Caki2 (cell line): ENCODE data around the gene CPA5. TPM values are rescaled to one million over a fixed set of nuclear protein-coding genes. Genes with fewer than 3 reads are reported as not detected.

Experiments used
- DNase-seq: peaks from one replicate; pipeline ENCODE4 v3.0.0-alpha.2; 2015; ENCODE audit warnings: low read depth
- in situ Hi-C: cut with HindIII; loops from 2 replicates; pipeline ENCODE4 v1.10.0; 2016; ENCODE audit warnings: low sequenced_read_pairs, low pct_unique_long_range_greater_than_20kb, mixed read lengths
- total RNA-seq: library from RNA; depleted of rRNA; stranded (reverse); fragments of >200 nt; shearing (Covaris generic); gene quantifications from 2 replicates; pipeline ENCODE4 v1.2.3, GENCODE V29; 2014; ENCODE audit warnings: low replicate concordance

Gene CPA5
- total RNA-seq, 1 experiment from 2014 or later, result not detected

- in situ Hi-C loops, result no loop called here
- DNase-seq, result no peak
Measured at GRCh38 chr7:130324306-130324943, 20.2 kb upstream of the CPA5 start.

- in situ Hi-C loops, result no loop called here
- no peak for DNase-seq
Measured at GRCh38 chr7:130329681-130330080, 14.9 kb upstream of the CPA5 start.

- in situ Hi-C loops, result no loop called here
- no peak for DNase-seq
Measured at GRCh38 chr7:130332259-130333053, 12.2 kb upstream of the CPA5 start.

GRCh38 chr7:130333832-130334231 lies 10.8 kb upstream of the CPA5 start:
- no peak for DNase-seq
- in situ Hi-C loops, result no loop called here

DNA sequence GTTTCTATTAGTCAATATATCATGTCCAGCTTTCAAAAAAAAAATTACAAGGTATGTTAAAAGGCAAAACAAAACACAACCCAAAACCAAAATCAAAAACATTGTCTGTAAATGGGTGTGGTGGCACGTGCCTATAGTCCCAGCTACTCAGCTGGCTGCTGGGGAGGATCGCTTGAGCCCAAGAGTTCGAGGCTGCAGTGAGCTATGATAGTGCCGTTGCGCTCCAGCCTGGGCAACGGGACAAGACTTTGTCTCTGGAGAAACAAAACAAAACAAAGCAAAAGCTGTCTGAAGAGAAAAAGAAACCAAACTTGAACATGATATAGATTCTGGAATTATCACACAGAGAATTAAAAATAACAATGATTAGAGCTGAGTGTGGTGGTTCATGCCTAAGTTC lies 10.3 kb upstream of the CPA5 start:
- in situ Hi-C loops, result no loop called here
- no peak for DNase-seq

DNA sequence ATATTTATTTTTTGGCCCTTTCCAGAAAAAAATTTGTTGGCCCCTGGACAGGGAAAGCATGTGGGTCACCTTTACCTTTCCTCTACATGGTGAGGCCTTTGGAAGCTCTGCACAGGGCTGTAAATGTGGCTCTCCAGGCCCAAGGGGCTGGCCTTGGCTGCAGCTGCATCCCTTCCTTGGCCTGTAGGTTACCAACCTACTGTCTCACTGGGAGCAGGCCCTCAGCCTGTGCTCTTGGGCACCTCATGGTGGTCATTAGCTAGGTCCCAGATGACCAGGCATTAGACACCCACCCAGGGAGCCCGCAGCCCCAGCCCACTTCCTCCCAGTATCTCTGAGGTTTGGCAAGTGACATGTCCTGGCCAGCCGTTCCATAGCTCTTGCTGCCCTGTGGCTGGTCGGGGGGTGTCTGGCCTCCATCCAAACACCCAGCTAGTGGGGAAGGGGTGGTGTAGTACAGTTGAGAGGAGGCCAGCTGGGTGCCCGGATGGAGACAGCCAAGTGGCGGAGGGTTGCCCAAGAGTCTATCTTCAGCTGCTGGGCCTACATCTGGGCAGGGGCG lies 7.1 kb upstream of the CPA5 start:
- DNase-seq, result no peak
- in situ Hi-C loops, result no loop called here

DNA sequence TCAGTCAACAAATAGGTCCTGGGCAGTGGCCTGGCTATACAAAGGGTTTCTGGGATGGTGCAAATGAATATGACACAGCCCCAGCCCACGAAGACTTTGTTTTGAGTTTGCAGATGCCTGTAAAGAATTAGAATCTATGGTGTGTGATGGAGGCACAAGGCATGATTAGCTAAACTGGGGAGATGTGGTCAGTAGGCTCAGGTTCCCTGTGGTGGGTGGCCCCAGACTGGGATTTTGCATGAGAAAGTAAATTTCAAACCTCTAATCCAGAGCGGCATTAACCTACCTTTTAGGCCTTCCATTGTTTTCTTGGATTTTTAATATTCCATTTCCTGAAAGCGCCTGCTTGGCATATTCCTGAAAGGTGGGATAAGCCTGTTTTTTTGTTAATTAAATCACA lies 6.4 kb upstream of the CPA5 start:
- in situ Hi-C loops, result no loop called here
- no peak for DNase-seq

DNA sequence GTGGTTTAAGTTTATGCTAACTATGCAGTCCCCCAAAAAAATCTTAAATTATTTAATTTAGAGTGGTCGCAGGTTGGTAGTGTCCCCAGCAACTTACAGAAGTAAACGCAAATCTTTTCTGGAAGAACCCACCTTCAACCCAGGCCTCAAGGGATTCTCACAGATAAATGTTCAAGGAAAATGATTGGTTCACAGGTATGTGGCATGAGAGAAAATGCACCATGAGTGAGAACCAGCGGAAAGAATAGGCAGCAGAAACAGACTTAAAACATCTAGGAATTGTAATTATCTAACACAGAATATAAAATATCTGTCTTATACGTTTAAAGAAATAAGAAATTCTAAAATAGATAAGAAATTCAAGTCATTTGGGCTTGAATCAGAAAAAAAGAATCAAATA lies 2.7 kb upstream of the CPA5 start:
- in situ Hi-C loops, result no loop called here
- DNase-seq, result no peak

DNA sequence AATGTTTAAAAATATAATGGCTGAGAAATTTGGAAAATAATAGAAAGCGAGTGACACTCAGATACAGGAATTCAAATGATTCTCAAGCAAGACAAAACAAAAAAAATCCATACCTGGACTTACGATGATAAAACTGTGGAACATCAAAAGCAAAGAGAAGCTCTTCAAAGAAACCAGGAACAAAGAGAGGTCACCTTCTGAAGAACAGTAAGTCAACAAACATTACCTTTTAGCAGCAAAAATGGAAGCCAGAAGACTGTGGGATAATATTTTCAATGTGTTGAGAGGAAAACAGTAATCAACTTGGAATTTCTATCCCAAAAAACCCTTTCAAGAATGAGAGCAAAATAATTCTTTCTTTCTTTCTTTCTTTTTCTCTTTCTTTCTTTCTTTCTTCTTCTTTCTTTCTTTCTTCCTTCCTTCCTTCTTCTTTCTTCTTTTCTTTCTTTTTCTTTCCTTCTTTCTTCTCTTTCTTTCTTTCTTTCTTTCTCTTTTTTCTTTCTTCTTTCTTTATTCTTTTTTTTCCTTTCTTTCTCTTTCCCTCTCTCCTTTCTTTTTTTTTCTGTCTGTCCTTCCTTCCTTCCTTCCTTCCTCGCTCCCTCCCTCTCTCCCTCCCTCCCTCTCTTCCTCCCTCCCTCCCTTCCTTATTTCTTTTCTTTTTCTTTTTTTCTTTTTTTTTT lies 1.8 kb upstream of the CPA5 start:
- in situ Hi-C loops, result no loop called here

DNA sequence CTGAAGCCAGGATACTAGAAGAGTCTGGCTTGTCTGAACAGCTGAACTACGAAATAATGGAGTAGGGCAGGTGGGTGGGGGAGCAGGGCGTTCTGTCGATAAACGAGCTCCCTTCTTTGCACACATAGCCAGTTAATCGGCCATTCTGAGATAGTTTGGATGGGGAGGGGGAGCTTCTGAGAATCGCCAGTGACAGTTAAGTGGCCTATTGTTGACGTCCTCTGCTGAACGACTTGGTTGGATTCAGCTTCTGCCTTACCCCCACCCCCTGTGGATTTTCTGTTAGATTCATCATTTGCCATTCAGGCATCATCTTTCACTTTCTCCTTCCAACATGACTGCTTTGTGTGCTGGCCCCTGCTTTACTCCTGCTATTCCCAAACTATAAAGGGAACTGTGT lies 520 bp downstream of the CPA5 start:
- in situ Hi-C loops, result no loop called here
- DNase-seq, result no peak

More for the DNA sequence above, 1.8 kb upstream of the CPA5 start:
- no peak for DNase-seq

DNA sequence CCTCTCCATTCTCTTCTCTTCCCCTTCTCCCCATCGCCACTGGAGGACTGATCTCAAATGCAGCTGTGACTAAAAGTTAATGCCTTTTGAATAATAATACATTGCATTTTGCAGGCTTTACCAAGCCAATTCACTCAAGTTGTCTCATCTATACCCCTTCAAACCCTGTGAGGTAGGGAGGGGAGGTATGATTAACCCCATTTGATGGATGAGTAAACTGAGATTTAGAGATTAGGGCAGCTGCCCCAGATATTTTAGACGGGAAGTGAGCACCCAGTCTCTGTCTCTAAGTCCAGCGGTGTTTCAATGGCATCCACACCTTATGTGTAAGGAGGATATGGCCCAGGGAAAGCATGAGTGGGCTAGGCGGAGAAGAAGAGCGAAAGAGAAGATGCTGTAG lies 1.1 kb downstream of the CPA5 start:
- in situ Hi-C loops, result no loop called here
- DNase-seq, result no peak

- DNase-seq, result no peak
- in situ Hi-C loops, result no loop called here
Measured at GRCh38 chr7:130346177-130346905, 1.7 kb downstream of the CPA5 start.

- in situ Hi-C loops, result no loop called here
- DNase-seq, result no peak
Measured at GRCh38 chr7:130346941-130347340, 2.3 kb downstream of the CPA5 start.

DNA sequence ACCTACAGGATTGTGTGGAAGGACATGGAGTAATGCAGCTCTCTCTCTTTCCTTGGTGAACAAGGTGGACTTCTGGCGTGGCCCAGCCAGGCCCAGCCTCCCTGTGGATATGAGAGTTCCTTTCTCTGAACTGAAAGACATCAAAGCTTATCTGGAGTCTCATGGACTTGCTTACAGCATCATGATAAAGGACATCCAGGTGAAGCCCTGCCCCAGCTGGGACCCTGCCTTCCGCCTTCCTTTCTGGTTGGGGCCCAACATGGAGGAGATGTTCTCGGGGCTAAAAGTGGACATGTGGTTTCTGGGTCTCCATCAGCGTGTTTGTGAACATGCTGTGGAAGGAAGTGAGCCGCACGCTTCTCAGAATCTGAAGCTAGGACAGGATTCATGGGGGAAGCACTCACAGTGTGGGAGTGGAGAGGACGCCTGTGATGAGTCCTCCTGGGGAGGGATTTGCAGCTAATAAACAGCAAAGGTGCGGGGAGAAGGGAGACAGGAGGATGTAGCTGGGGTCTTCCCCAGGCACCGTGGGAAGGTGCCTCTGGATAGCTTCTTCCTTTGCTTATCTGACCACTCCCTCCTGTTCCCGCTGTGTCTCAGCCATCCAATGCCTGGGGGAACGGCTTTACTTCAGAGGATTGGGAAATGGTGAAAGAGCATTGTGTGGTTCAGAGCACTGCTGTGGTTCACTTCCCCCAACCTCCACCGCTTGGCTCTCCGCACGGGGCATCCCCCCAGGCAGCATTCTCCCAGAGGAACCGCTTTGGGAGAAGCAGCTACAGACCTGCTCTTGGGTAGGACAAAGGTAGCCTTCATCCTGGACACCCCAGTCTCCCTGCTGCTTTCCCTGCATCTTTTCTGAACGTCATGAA lies 5.5 kb downstream of the CPA5 start:
- in situ Hi-C loops, result no loop called here
- no peak for DNase-seq

DNA sequence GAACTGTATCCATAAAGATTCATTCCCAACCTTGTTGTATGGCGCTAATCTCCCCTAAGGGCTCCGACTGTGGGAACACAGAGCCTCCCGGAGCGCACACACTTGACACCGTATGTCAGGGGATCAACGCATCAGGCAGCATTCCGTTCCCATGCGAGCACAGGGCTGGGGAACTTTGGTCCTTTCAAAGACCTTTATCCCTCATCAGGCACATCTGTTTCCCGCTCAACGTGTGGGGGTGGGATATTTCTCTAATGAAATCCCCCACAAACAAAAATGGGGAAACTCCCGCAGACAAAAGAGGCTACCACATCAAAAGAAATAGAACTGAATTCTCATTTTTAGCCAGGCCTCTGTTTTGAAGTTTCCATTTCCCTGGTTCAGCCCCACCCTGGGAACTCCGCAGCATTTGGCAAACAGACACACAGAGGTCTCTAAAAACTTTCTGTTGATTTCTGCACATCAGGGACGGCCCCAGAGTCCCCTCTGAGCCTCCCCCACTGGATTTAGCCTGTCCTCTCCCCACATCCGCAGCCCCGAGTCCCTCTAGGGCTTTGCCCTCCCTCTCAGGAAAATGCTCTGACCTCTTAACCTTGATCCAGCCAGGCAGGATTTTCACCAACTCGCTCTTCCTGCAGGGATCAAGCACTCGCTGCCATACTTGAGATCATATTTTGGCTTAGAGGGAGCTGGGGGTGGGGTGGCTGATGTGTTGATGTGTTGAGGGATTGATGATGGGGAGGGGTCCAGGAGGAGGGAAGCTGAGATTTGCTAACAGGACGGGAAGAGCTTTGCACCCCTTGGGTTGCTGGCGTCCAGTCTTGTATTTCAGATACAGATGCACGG lies 6.6 kb downstream of the CPA5 start:
- DNase-seq, result no peak
- in situ Hi-C loops, result no loop called here

DNA sequence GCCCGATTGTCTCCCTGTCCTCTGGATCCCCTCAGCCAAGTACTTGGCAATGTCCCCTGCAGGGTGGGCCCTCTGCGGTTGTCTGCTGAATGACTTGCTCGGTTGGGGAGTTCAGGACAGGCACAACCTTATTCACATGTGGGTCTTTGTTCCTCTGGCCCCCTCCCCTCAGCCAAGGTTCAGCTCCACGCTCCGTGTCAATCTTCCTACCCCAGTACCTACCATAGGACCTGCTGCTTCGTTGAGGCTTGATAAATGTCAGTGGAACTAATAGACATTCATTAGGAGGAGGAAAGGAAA lies 7.1 kb downstream of the CPA5 start:
- in situ Hi-C loops, result no loop called here
- DNase-seq, result no peak
